Fibroblast of lung (primary cell): ENCODE data around the gene USP15.

Experiments used
- CTCF ChIP-seq, 2 donors: IDR thresholded peaks in 1 of 2; conservative IDR thresholded peaks in 1 of 2; 1 replicate in 1 of 2; 2 replicates in 1 of 2; pipeline ENCODE4 v1.5.1; 2011 to 2012; ENCODE audit warnings: low read length in 2 of 2, control low read depth in 1 of 2, inconsistent platforms in 1 of 2, low read depth in 1 of 2, mild to moderate bottlenecking in 1 of 2
- EZH2 ChIP-seq: IDR thresholded peaks from 2 replicates; pipeline ENCODE4 v1.5.1; 2012; ENCODE audit warnings: low read length, control low read depth, mild to moderate bottlenecking; ENCODE audit errors: missing control alignments

- no peak for TF ChIP-seq CTCF (conservative IDR thresholded peaks at IDR 0.05 in 1 of 2, IDR thresholded peaks at IDR 0.05 in 1 of 2; ENCODE audit: low read depth in 1 of 2, low read length in 2 of 2)
- TF ChIP-seq EZH2, result no peak
Measured at GRCh38 chr12:62294378-62294777, 34.2 kb downstream of the USP15 start.
